ENCODE data around the gene CACNA1C.

CACNA1C gene

GRCh38 chr12:2507814-2508213 is 455.0 kb downstream of the CACNA1C start:
- POLR2A ChIA-PET: no interaction called here
- Histone ChIP-seq H3K27ac (ENCODE audit: insufficient read depth in 1 of 2, low read depth in 1 of 2, low read length in 2 of 2, poor library complexity in 1 of 2, severe bottlenecking in 2 of 2) (no peak overlapping the region), H3K4me3 (ENCODE audit: control insufficient read depth in 1 of 7, extremely low read depth in 1 of 7, insufficient read depth in 4 of 7, low read depth in 2 of 7, low read length in 6 of 7) (no peak overlapping the region), H3K36me3 (ENCODE audit: control insufficient read depth in 4 of 4, insufficient read depth in 4 of 4, low read length in 3 of 4) (no peaks in the 10 kb centered on the region), H3K9me3 (ENCODE audit: control extremely low read depth in 1 of 5, control insufficient read depth in 4 of 5, insufficient read depth in 2 of 5, low read depth in 1 of 5, low read length in 4 of 5) (peaks cover 0 to 4% (median 0%) of the 10 kb centered on the region in 5 experiments), H3K4me1 (ENCODE audit: control extremely low read depth in 1 of 4, control insufficient read depth in 4 of 4, insufficient read depth in 4 of 4, low read length in 3 of 4) (peaks cover 6 to 16% (median 11%) of the 10 kb centered on the region in 4 experiments), H3K27me3 (replicated peaks in 2 of 5; ENCODE audit: control insufficient read depth in 4 of 5, insufficient read depth in 5 of 5, low read length in 4 of 5) (no peaks in the 10 kb centered on the region)
- 89% methylated on average over 6 of the region's 7 CpGs for WGBS (ENCODE audit: insufficient coverage)
- DNase-seq: no peak
- CTCF ChIA-PET: no interaction called here

DNA sequence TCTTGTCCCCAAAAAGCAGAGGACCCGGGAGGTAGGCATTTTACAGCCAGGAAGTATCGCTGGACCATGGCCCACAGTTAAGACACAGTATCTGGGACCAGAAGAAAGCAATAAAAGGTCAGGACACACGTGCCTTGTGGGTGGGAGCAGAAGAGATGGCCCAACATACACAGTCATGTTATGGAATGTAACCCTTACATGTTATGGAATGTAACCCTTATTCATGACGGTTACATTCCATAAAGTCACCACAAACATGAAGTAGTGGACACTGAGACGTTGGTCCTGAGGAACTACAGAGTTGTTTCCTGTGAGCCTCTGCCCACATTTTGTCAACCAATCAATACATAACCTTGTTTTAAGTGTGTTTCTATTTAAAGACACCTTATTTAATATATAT is 456.4 kb downstream of the CACNA1C start:
- ChIA-PET CTCF (no interaction called here), POLR2A (no interaction called here)
- 94% methylated on average over 3 of the region's 5 CpGs for whole genome bisulfite sequencing (ENCODE audit: insufficient coverage)
- no peak for DNase-seq
- H3K9me3 ChIP-seq (ENCODE audit: control extremely low read depth in 1 of 5, control insufficient read depth in 4 of 5, insufficient read depth in 2 of 5, low read depth in 1 of 5, low read length in 4 of 5): peaks cover 0 to 3% (median 0%) of the 10 kb centered on the region in 5 experiments
- peaks cover 0 to 3% (median 0%) of the 10 kb centered on the region in 4 experiments for H3K4me1 ChIP-seq (ENCODE audit: control extremely low read depth in 1 of 4, control insufficient read depth in 4 of 4, insufficient read depth in 4 of 4, low read length in 3 of 4)
- H3K4me3 ChIP-seq (ENCODE audit: control insufficient read depth in 1 of 7, extremely low read depth in 1 of 7, insufficient read depth in 4 of 7, low read depth in 2 of 7, low read length in 6 of 7): no peak overlapping the region
- H3K27me3 ChIP-seq (replicated peaks in 2 of 5; ENCODE audit: control insufficient read depth in 4 of 5, insufficient read depth in 5 of 5, low read length in 4 of 5): no peaks in the 10 kb centered on the region
- H3K27ac ChIP-seq (ENCODE audit: insufficient read depth in 1 of 2, low read depth in 1 of 2, low read length in 2 of 2, poor library complexity in 1 of 2, severe bottlenecking in 2 of 2): no peak overlapping the region
- H3K36me3 ChIP-seq (ENCODE audit: control insufficient read depth in 4 of 4, insufficient read depth in 4 of 4, low read length in 3 of 4): no peaks in the 10 kb centered on the region

DNA sequence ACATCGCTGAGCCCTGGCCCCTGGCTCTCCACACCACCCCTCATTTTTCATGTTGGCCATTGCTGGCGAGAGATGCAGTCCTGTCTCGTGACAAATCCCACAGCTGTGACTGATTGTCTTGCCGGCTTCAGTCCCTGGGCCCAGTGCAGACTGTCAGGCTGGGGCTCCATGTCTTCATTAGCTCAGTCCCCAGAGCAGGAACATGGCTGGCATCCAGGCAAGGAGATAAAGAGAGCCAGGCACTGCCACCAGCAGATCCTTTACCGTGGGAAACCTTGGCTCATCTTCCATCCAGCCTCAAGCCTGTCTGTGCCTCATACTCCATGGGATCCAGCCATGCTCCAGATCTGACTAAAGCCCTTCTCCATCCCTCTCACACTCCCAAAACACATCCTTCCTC is 457.3 kb downstream of the CACNA1C start:
- Histone ChIP-seq H3K9me3 (ENCODE audit: control extremely low read depth in 1 of 5, control insufficient read depth in 4 of 5, insufficient read depth in 2 of 5, low read depth in 1 of 5, low read length in 4 of 5) (no peaks in the 10 kb centered on the region), H3K27me3 (replicated peaks in 2 of 5; ENCODE audit: control insufficient read depth in 4 of 5, insufficient read depth in 5 of 5, low read length in 4 of 5) (no peaks in the 10 kb centered on the region), H3K36me3 (ENCODE audit: control insufficient read depth in 4 of 4, insufficient read depth in 4 of 4, low read length in 3 of 4) (no peaks in the 10 kb centered on the region), H3K4me1 (ENCODE audit: control extremely low read depth in 1 of 4, control insufficient read depth in 4 of 4, insufficient read depth in 4 of 4, low read length in 3 of 4) (no peaks in the 10 kb centered on the region), H3K4me3 (ENCODE audit: control insufficient read depth in 1 of 7, extremely low read depth in 1 of 7, insufficient read depth in 4 of 7, low read depth in 2 of 7, low read length in 6 of 7) (no peak overlapping the region), H3K27ac (ENCODE audit: insufficient read depth in 1 of 2, low read depth in 1 of 2, low read length in 2 of 2, poor library complexity in 1 of 2, severe bottlenecking in 2 of 2) (no peak overlapping the region)
- ChIA-PET CTCF (no interaction called here), POLR2A (no interaction called here)
- no peak for DNase-seq
- 96% methylated on average over 5 of the region's 5 CpGs for WGBS (ENCODE audit: insufficient coverage)

GRCh38 chr12:2513141-2514037 is 460.6 kb downstream of the CACNA1C start:
- POLR2A ChIA-PET: interaction anchor here (0.9 kb wide), 1 partner anchor 16 kb away, joined by 3 read pairs; no protein-coding TSS in a partner anchor
- no peak for DNase-seq
- H3K4me1 ChIP-seq (ENCODE audit: control extremely low read depth in 1 of 4, control insufficient read depth in 4 of 4, insufficient read depth in 4 of 4, low read length in 3 of 4): no peaks in the 10 kb centered on the region
- no peaks in the 10 kb centered on the region for H3K36me3 ChIP-seq (ENCODE audit: control insufficient read depth in 4 of 4, insufficient read depth in 4 of 4, low read length in 3 of 4)
- H3K4me3 ChIP-seq (ENCODE audit: control insufficient read depth in 1 of 7, extremely low read depth in 1 of 7, insufficient read depth in 4 of 7, low read depth in 2 of 7, low read length in 6 of 7): no peak overlapping the region
- H3K27ac ChIP-seq (ENCODE audit: insufficient read depth in 1 of 2, low read depth in 1 of 2, low read length in 2 of 2, poor library complexity in 1 of 2, severe bottlenecking in 2 of 2): no peak overlapping the region
- H3K27me3 ChIP-seq (replicated peaks in 2 of 5; ENCODE audit: control insufficient read depth in 4 of 5, insufficient read depth in 5 of 5, low read length in 4 of 5): no peaks in the 10 kb centered on the region
- CTCF ChIA-PET: interaction anchor here (0.9 to 2.2 kb wide), 3 partner anchors 10 to 103 kb away, joined by 3 to 6 read pairs (median 4); no protein-coding TSS in a partner anchor
- 92% methylated on average over 8 of the region's 11 CpGs for WGBS (ENCODE audit: insufficient coverage)
- no peaks in the 10 kb centered on the region for H3K9me3 ChIP-seq (ENCODE audit: control extremely low read depth in 1 of 5, control insufficient read depth in 4 of 5, insufficient read depth in 2 of 5, low read depth in 1 of 5, low read length in 4 of 5)

GRCh38 chr12:2514038-2514340 is 461.2 kb downstream of the CACNA1C start:
- DNase-seq: no peak
- no peak overlapping the region for H3K4me3 ChIP-seq (ENCODE audit: control insufficient read depth in 1 of 7, extremely low read depth in 1 of 7, insufficient read depth in 4 of 7, low read depth in 2 of 7, low read length in 6 of 7)
- CTCF ChIA-PET: interaction anchor here (1.3 kb wide), 1 partner anchor 11 kb away, joined by 3 read pairs; no protein-coding TSS in a partner anchor
- H3K27me3 ChIP-seq (replicated peaks in 2 of 5; ENCODE audit: control insufficient read depth in 4 of 5, insufficient read depth in 5 of 5, low read length in 4 of 5): no peaks in the 10 kb centered on the region
- no peaks in the 10 kb centered on the region for H3K4me1 ChIP-seq (ENCODE audit: control extremely low read depth in 1 of 4, control insufficient read depth in 4 of 4, insufficient read depth in 4 of 4, low read length in 3 of 4)
- no peak overlapping the region for H3K27ac ChIP-seq (ENCODE audit: insufficient read depth in 1 of 2, low read depth in 1 of 2, low read length in 2 of 2, poor library complexity in 1 of 2, severe bottlenecking in 2 of 2)
- POLR2A ChIA-PET: interaction anchor here (0.9 kb wide), 1 partner anchor 16 kb away, joined by 3 read pairs; no protein-coding TSS in a partner anchor
- no peaks in the 10 kb centered on the region for H3K36me3 ChIP-seq (ENCODE audit: control insufficient read depth in 4 of 4, insufficient read depth in 4 of 4, low read length in 3 of 4)
- 100% methylated on average over 3 of the region's 5 CpGs for WGBS (ENCODE audit: insufficient coverage)
- H3K9me3 ChIP-seq (ENCODE audit: control extremely low read depth in 1 of 5, control insufficient read depth in 4 of 5, insufficient read depth in 2 of 5, low read depth in 1 of 5, low read length in 4 of 5): no peaks in the 10 kb centered on the region

GRCh38 chr12:2520722-2521246 is 468.0 kb downstream of the CACNA1C start:
- DNase-seq: no peak
- POLR2A ChIA-PET: no interaction called here
- Histone ChIP-seq H3K4me1 (ENCODE audit: control extremely low read depth in 1 of 4, control insufficient read depth in 4 of 4, insufficient read depth in 4 of 4, low read length in 3 of 4) (peaks cover 0 to 7% (median 0%) of the 10 kb centered on the region in 4 experiments), H3K27me3 (replicated peaks in 2 of 5; ENCODE audit: control insufficient read depth in 4 of 5, insufficient read depth in 5 of 5, low read length in 4 of 5) (no peaks in the 10 kb centered on the region), H3K4me3 (ENCODE audit: control insufficient read depth in 1 of 7, extremely low read depth in 1 of 7, insufficient read depth in 4 of 7, low read depth in 2 of 7, low read length in 6 of 7) (no peak overlapping the region), H3K27ac (ENCODE audit: insufficient read depth in 1 of 2, low read depth in 1 of 2, low read length in 2 of 2, poor library complexity in 1 of 2, severe bottlenecking in 2 of 2) (no peak overlapping the region), H3K9me3 (ENCODE audit: control extremely low read depth in 1 of 5, control insufficient read depth in 4 of 5, insufficient read depth in 2 of 5, low read depth in 1 of 5, low read length in 4 of 5) (no peaks in the 10 kb centered on the region), H3K36me3 (ENCODE audit: control insufficient read depth in 4 of 4, insufficient read depth in 4 of 4, low read length in 3 of 4) (no peaks in the 10 kb centered on the region)
- CTCF ChIA-PET: interaction anchor here (0.9 kb wide), 1 partner anchor 37 kb away, joined by 3 read pairs; no protein-coding TSS in a partner anchor
- 93% methylated on average over 4 of the region's 5 CpGs for WGBS (ENCODE audit: insufficient coverage)

- ChIA-PET CTCF (interaction anchor here (1.4 kb wide), 1 partner anchor 13 kb away, joined by 3 read pairs; no protein-coding TSS in a partner anchor), POLR2A (no interaction called here)
- Histone ChIP-seq H3K36me3 (ENCODE audit: control insufficient read depth in 4 of 4, insufficient read depth in 4 of 4, low read length in 3 of 4) (no peaks in the 10 kb centered on the region), H3K4me3 (ENCODE audit: control insufficient read depth in 1 of 7, extremely low read depth in 1 of 7, insufficient read depth in 4 of 7, low read depth in 2 of 7, low read length in 6 of 7) (no peak overlapping the region), H3K9me3 (ENCODE audit: control extremely low read depth in 1 of 5, control insufficient read depth in 4 of 5, insufficient read depth in 2 of 5, low read depth in 1 of 5, low read length in 4 of 5) (no peaks in the 10 kb centered on the region), H3K27me3 (replicated peaks in 2 of 5; ENCODE audit: control insufficient read depth in 4 of 5, insufficient read depth in 5 of 5, low read length in 4 of 5) (no peaks in the 10 kb centered on the region), H3K27ac (ENCODE audit: insufficient read depth in 1 of 2, low read depth in 1 of 2, low read length in 2 of 2, poor library complexity in 1 of 2, severe bottlenecking in 2 of 2) (no peak overlapping the region), H3K4me1 (ENCODE audit: control extremely low read depth in 1 of 4, control insufficient read depth in 4 of 4, insufficient read depth in 4 of 4, low read length in 3 of 4) (peaks cover 0 to 7% (median 0%) of the 10 kb centered on the region in 4 experiments)
- DNase-seq: no peak
- 96% methylated on average over 9 of the region's 9 CpGs for WGBS (ENCODE audit: insufficient coverage)
Measured at GRCh38 chr12:2523317-2523716, 470.5 kb downstream of the CACNA1C start.

Data from common myeloid progenitor, CD34-positive (primary cell).